K562 (cell line): Measurements from ENCODE around the gene GLP1R. TPM values are rescaled to one million over a fixed set of nuclear protein-coding genes. Genes with fewer than 3 reads are reported as not detected.

Source experiments
- ATF4 ChIP-seq: fragments of 450-650 bp; formaldehyde crosslinking; IDR thresholded peaks from 2 replicates; pipeline ENCODE4 v1.4.0; 2022; ENCODE audit warnings: mild to moderate bottlenecking, moderate library complexity
- EWSR1 ChIP-seq: fragments of 450-650 bp; IDR thresholded peaks from 2 replicates; pipeline ENCODE4 v1.6.1; 2018; ENCODE audit warnings: borderline replicate concordance, mild to moderate bottlenecking, low read depth, moderate library complexity; ENCODE audit not compliant: partially characterized antibody
- HMG20B ChIP-seq: fragments of 250-450 bp; sonication (Bioruptor Pico); IDR thresholded peaks from 2 replicates; pipeline ENCODE4 v1.5.0; 2021; ENCODE audit warnings: mild to moderate bottlenecking
- MGA ChIP-seq: fragments of 450-650 bp; IDR thresholded peaks from 2 replicates; pipeline ENCODE4 v1.6.1; 2016; ENCODE audit warnings: mild to moderate bottlenecking, moderate library complexity
- ZNF175 ChIP-seq: fragments of 200-800 bp; sonication (Bioruptor generic); IDR thresholded peaks from 2 replicates; pipeline ENCODE4 v1.6.1; 2016; ENCODE audit warnings: low read depth, mild to moderate bottlenecking, missing genetic modification characterization, missing compliant biosample characterization
- ZNF764 ChIP-seq: fragments of 250-450 bp; sonication (Bioruptor Pico); IDR thresholded peaks from 2 replicates; pipeline ENCODE4 v1.4.0; 2020; ENCODE audit warnings: low read depth, mild to moderate bottlenecking, moderate library complexity
- polyA plus RNA-seq, 8 experiments: library from polyadenylated mRNA; depleted of rRNA in 4 of 8; stranded (reverse) in 5 of 8; unstranded in 3 of 8; fragments of >200 nt; fragmentation: Nextera tagmentation in 2 of 8; fragmentation: Illumina TruSeq in 1 of 8; extraction: Ambion mirVana in 2 of 8; extraction: Trizol in 1 of 8; gene quantifications; 2 replicates each; pipeline versions ENCODE4 v1.2.1 to v1.2.3, GENCODE V29; 2011 to 2014; ENCODE audit warnings: inconsistent platforms in 1 of 8, missing spikeins in 1 of 8
- total RNA-seq, 7 experiments: library from RNA; depleted of rRNA in 6 of 7; stranded (reverse); fragments of >200 nt in 6 of 7; fragmentation: Illumina TruSeq in 2 of 7; extraction: Trizol in 2 of 7; gene quantifications; 2 replicates each; pipeline versions ENCODE4 v1.2.1 to v1.2.3, GENCODE V29; 2011 to 2021; ENCODE audit warnings: low replicate concordance in 1 of 7
- TF ChIP-seq, protein P1 (sequence below): fragments of 250-450 bp; sonication (Bioruptor Pico); IDR thresholded peaks from 2 replicates; pipeline ENCODE4 v1.5.0; 2021
- TF ChIP-seq, protein P2 (sequence below), 2 experiments: fragments of 450-650 bp; IDR thresholded peaks; 2 replicates each; pipeline ENCODE4 v1.6.1; 2016
- TF ChIP-seq, protein P3 (sequence below): fragments of 450-650 bp; IDR thresholded peaks from 2 replicates; pipeline ENCODE4 v1.6.1; 2016; ENCODE audit warnings: antibody characterized with exemption

Gene GLP1R
- total and polyA plus RNA-seq, 9 of the 15 experiments (the other 6 are each of a cell fraction or from before 2014, with no cell fraction given): not detected

DNA sequence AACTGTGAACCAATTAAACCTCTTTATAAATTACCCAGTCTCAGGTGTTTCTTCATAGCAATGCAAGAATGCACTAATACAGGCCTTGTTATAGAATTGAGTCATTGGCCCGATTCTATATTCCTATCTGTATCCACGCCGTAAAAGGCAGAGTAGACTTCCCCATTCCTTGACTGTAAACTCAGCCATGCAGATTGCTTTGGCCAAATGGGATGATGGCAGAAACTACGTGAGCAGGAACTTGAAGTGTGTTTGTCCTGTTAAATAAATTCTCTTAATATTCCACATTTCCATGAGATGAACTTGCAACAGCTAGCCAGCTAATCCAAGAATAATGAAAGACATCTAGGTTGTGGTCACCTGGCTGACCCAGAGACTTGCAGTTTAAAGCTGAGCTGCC lies 70.3 kb downstream of the GLP1R start (continued):
- no peak for TF ChIP-seq ATF4
- TF ChIP-seq ZNF175 (CRISPR knock-in tag): no peak
- TF ChIP-seq, protein P1, sequence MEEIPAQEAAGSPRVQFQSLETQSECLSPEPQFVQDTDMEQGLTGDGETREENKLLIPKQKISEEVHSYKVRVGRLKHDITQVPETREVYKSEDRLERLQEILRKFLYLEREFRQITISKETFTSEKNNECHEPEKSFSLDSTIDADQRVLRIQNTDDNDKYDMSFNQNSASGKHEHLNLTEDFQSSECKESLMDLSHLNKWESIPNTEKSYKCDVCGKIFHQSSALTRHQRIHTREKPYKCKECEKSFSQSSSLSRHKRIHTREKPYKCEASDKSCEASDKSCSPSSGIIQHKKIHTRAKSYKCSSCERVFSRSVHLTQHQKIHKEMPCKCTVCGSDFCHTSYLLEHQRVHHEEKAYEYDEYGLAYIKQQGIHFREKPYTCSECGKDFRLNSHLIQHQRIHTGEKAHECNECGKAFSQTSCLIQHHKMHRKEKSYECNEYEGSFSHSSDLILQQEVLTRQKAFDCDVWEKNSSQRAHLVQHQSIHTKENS (CRISPR knock-in tag): no peak
- no peak for TF ChIP-seq ZNF764
- TF ChIP-seq MGA: no peak
- TF ChIP-seq, protein P2, sequence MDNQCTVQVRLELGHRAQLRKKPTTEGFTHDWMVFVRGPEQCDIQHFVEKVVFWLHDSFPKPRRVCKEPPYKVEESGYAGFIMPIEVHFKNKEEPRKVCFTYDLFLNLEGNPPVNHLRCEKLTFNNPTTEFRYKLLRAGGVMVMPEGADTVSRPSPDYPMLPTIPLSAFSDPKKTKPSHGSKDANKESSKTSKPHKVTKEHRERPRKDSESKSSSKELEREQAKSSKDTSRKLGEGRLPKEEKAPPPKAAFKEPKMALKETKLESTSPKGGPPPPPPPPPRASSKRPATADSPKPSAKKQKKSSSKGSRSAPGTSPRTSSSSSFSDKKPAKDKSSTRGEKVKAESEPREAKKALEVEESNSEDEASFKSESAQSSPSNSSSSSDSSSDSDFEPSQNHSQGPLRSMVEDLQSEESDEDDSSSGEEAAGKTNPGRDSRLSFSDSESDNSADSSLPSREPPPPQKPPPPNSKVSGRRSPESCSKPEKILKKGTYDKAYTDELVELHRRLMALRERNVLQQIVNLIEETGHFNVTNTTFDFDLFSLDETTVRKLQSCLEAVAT (IDR thresholded peaks at IDR 0.05): no peak
- no peak for TF ChIP-seq HMG20B
- no peak for TF ChIP-seq EWSR1
- TF ChIP-seq, protein P3, sequence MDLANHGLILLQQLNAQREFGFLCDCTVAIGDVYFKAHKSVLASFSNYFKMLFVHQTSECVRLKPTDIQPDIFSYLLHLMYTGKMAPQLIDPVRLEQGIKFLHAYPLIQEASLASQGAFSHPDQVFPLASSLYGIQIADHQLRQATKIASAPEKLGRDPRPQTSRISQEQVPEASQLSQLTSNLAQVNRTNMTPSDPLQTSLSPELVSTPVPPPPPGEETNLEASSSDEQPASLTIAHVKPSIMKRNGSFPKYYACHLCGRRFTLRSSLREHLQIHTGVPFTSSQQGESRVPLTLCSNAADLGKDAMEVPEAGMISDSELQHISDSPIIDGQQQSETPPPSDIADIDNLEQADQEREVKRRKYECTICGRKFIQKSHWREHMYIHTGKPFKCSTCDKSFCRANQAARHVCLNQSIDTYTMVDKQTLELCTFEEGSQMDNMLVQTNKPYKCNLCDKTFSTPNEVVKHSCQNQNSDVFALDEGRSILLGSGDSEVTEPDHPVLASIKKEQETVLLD: no peak
